HG02970 (cell line): ENCODE measurements around the gene TEX9.
"Not testable (repeated sequence)": the region's sequence is repeated elsewhere in the genome, so short reads cannot be mapped to it uniquely, and the experiment has no call there.

ENCODE experiments used
- ATAC-seq: cut with Tn5 transposase; IDR thresholded peaks from one replicate; pipeline ENCODE4 v1.9.1; 2021; ENCODE audit warnings: mild to moderate bottlenecking, moderate library complexity, moderate number of reproducible peaks; ENCODE audit not compliant: unreplicated experiment, low FRiP score

The TEX9 gene

GRCh38 chr15:56365075-56365711, at the start of gene TEX9:
TEX9 (plus strand) TSS chr15:56365426; CDS start chr15:56365451, 25 bp downstream.
- peak; percentile 96 for ATAC-seq

- not testable (repeated sequence) for ATAC-seq
Observed at GRCh38 chr15:56316561-56316960, 48.7 kb upstream of the TEX9 start.

DNA sequence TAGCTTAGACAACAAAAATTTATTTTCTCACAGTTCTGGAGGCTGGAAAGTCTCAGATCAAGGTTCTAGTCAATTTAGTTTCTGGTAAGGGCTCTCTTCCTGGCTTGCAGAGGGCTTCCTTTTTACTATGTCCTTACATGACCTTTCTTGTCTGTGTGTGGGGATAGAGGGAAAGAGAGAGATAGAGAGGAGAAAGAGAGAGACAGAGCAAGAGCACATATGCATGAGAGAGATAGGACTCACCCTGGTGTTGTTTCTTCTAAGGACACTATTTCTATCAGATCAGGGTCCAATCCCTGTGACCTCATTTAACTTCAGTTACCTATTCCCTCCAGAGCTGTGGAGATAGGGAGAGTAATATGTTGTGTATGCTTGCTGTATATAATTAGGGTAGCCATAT, 44.9 kb upstream of the TEX9 start:
- no peak for ATAC-seq

DNA sequence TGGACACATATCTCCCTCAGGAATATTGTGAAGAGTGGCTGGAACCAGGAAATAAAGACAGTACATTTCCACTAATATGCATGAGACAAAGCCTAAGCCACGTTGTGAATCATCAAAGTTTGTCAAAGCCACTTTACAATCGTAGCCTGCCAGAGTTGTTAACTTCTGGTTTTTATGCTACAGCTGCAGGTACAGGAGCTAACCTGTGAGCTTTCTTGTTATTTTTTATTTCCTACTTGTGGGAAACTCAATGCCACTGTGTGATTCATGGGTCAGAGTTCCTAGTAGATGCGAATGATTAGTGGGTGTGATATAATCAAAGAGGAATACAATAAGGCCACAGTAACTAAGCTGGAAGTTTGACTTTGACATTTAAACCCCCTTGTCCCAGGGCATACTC, 44.4 kb upstream of the TEX9 start:
- ATAC-seq: no peak

GRCh38 chr15:56322444-56322843, 42.8 kb upstream of the TEX9 start:
- no peak for ATAC-seq

DNA sequence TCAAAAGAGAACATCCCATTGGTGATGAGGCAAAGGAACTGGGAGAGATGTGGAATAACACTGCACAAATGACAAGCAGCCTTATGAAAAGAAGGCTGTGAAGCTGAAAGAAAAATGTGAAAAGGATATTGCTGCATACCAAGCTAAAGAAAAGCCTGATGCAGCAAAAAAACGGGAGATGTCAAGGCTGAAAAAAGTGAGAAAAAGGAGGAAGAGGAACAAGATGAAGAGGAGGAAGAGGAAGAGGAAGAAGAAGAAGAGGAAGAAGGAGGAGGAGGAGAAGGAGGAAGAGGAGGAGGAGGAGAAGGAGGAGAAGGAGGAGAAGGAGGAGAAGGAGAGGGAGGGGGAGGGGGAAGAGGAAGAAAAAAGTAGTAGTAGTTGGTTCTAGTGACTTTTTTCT, 41.8 kb upstream of the TEX9 start:
- no peak for ATAC-seq

- no peak for ATAC-seq
Observed at GRCh38 chr15:56325186-56325585, 40.0 kb upstream of the TEX9 start.

- no peak for ATAC-seq
Observed at GRCh38 chr15:56327721-56328502, 37.3 kb upstream of the TEX9 start.

DNA sequence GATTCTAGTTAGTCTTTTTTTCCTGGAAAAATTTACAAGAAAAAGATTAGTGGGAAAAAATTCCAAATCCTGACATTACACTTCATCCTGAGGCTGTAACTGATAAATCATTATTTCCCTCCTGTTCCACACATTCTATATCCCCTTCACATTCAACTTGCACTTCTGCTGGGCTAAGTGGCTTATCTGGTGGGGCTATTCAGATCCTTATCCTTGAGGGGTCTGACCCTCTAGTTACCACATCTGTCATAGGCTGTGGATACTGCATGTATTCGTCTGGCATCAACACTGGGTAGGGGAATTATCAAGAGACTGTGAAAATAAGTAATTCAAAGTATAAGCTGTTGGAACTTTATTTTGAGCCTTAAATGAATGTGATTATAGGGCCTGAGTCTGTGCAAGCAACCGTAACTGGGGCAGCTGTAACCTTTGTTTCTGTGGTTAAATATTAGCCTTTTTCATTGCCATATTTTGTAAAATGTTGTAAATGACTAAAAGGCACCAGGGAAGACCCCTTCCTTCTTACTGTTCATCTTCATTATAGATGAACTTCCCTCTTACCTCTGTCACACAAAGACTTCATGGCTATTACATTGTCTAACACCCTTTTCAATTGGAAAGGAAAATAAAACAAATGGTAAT, 28.0 kb upstream of the TEX9 start:
- ATAC-seq: no peak

- ATAC-seq: no peak
Observed at GRCh38 chr15:56339594-56339993, 25.6 kb upstream of the TEX9 start.

- ATAC-seq: no peak
Observed at GRCh38 chr15:56341201-56341600, 24.0 kb upstream of the TEX9 start.

- ATAC-seq: no peak
Observed at GRCh38 chr15:56342653-56343052, 22.6 kb upstream of the TEX9 start.

DNA sequence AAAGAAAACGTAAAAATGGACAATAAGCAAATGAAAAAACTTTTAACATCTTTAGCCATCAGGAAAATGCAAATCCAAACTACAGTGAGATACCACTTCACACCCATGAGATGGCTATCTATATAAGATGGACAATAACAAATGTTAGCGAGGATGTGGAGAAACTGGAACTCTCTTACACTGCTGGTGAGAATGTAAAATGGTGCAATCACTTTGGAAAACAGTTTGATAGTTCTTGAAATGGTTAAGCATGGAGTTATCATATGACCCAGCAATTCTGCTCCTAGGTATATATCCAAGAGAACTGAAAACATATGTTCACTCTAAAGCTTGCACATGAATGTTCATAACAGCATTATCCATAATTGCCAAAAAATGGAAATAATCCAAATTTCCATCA, 21.3 kb upstream of the TEX9 start:
- no peak for ATAC-seq

- ATAC-seq: no peak
Observed at GRCh38 chr15:56344336-56344735, 20.9 kb upstream of the TEX9 start.

- no peak for ATAC-seq
Observed at GRCh38 chr15:56346414-56346813, 18.8 kb upstream of the TEX9 start.

GRCh38 chr15:56349554-56349953, 15.7 kb upstream of the TEX9 start:
- no peak for ATAC-seq

- ATAC-seq: no peak
Observed at GRCh38 chr15:56351353-56351752, 13.9 kb upstream of the TEX9 start.

DNA sequence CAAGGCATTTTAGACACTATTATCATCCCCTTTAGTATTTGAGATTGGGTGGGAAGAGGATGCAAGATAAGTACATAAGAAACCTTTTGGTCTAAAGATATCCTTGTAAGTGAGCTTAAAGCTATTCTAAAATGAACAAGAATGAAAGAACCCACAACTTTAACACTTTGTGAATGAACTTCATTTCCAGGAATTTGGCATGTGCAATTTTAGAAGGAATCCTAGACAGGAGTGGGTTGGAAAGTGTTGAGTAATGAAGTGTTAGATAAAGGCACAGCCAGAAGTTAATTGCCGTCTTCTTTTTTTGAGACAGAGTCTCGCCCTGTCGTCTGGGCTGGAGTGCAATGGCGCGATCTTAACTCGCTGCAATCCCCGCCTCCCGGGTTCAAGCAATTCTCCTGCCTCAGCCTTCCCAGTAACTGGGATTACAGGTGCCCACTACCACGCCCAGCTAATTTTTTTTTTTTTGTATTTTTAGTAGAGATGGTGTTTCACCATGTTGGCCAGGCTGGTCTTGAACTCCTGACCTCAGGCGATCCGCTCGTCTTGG, 13.2 kb upstream of the TEX9 start:
- no peak for ATAC-seq

DNA sequence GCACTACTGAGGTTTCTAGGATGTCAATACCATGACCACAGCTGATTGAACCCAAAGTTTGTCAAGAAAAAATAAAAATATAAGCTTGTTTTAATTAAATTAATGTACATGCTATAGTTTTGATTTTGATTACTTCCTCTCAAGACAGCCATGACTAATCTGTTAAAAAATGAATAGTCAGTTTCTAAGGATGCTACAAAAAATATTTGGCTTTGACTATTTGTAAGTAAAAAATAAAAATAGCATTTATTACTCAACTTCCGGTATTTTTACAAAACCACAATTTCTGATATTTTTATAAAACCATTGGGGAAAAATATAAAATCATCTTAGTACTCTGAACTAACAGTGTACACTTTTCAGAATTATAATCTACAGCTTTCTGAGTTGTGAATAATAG, 12.1 kb upstream of the TEX9 start:
- ATAC-seq: no peak

DNA sequence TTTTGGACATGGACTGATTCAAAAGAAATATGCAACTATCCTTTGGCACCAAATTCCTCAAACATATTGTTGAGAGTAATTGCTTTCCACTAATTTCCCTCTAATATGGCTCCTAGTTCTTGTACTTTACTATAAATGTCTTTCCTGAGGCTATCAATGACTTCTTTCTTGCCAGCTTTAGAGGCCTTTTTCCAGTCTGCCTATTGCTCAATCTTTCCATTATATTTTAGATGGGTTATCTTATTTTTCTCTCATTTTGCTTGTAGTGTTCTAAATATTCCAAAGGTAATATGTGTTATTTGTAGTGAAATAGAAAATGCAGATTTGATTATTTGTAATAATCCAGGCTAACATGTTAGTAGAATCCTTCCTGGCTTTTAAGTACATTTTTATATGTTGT, 11.5 kb upstream of the TEX9 start:
- ATAC-seq: no peak

GRCh38 chr15:56356616-56357015, 8.6 kb upstream of the TEX9 start:
- ATAC-seq: no peak
